GM18526 (cell line): ENCODE measurements around the gene OCIAD1.

Experiments used
- POLR2A ChIP-seq: IDR thresholded peaks from 3 replicates; pipeline ENCODE4 v1.6.1; 2011; ENCODE audit not compliant: insufficient read length; ENCODE audit errors: extremely low read depth

Gene OCIAD1

DNA sequence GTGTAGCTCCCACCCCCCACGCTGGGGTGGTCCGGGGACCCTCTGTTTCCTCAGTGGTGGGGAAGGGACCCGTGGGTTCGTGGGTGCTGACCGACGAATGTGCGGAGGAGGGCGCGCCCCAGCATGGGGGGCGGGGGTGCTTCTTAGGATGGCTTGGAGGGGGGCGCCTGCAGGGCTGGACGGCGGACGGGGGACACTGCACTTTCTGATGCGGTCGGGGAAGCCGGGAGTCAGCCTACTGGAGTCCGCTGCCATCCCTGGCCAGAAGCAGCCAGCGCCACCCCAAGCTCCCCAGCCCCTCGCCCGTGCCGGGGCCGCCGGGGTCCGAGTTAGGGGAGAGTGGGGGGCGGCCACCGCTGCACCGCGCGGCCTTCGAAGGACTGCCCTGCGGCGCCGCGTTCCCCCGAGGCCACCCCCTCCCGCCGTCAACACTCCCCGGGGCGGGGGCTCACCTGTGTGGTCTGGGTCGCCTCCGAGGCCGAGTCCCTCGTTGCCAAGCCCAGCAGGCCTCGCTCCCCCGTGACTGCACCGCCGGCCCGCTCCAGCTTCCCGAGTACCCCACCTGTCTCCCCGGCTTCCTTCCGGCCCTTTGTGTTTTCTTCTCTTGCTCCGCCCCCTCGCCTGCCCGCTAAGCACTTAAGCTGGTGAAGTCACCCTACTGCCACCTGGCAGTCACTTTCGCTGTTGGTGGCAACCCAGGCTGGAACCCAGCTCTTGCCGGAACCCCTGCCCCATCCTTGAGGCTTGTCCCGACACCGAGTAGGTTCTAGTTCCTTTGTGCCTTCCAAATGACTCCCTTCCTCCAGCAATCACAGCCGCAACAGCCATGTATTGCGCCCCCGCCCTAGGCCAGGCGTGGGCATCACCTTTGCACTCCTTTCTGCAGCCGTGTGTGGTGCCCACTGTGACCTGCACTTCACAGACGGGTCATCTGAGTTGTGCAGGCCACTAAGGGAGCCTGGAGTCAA, 75.6 kb downstream of the OCIAD1 start, which contains the start of gene OCIAD2:
Gene OCIAD2, minus strand, starts transcription at position 569 of the 968 bp plus-strand sequence. CDS start 2,225 bp downstream, outside the sequence.
- peak; percentile 80 for TF ChIP-seq POLR2A

DNA sequence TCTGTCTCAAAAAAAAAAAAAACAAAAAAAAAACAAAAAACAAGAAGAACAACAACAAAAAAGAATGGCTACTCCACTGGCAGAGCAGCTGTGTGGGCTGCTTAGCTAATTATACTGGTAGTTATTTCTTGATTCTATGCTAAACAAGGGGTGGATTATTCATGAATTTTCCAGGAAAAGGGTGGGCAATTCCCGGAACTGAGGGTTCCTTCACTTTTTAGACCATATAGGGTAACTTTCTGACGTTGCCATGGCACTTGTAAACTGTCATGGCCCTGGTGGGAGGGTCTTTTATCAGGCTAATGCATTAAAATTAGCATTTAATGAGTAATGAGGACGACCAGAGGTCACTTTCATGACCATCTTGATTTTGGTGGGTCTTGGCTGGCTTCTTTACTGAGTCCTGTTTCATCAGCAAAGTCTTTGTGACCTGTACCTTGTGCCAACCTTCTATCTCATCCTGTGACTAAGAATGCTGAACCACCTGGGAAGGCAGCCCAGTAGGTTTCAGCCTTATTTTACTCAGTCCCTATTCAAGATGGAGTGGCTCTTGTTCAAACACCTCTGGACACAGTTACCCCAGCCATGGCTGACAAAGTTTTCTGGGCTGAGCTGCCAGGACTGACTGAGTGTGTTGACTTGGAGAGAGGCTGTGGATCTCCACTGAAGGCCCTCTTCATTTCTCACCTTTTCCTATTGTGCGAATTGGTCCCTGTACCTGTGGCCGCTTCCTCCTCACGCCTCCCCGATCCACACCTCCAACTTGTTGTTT, 77.0 kb downstream of the OCIAD1 start:
- TF ChIP-seq POLR2A: no peak

DNA sequence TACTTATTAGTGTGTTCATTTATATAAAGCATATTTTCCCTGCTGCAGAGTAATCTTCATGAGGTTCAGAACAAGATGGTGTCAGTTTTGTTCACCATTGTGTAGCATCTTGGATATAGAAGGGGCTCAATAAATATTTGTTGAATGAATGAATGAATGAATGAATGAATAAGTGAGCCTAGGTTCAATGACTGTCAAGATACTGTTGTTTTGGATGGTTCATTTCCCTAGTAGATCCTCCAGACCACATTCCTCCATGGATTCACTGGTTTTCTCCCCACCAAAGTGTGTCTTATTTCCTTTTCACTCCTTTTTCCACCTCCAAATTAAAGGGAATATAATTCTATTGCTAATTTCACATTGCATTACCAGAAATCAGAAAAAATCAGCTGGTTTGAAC, 77.8 kb downstream of the OCIAD1 start:
- TF ChIP-seq POLR2A: no peak

DNA sequence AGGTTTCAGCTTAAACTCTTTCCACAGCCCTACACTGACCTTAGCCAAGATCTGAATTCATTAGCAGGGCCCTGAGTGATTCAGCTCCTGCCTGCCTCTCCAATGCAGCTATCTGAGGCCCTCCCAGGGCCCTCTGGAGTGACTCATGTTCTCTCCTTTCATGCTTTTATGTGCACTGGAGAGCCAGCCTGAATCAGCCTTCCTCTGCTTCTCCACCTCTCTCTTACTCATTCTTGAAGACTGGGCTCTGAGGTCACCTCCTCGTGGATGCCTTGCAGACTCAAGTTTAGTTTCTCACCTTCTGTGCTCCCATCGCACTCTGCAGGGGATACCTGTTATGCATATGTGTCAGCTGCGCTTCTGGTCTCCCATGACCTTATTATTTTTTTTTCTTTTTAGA, 78.8 kb downstream of the OCIAD1 start:
- TF ChIP-seq POLR2A: no peak

GRCh38 chr4:48910511-48910910, 79.6 kb downstream of the OCIAD1 start:
- TF ChIP-seq POLR2A: no peak
